ENCODE measurements around the gene TMEM101. TPM values are rescaled to one million over a fixed set of nuclear protein-coding genes. Genes with fewer than 3 reads are reported as not detected.

TMEM101 gene
- total and polyA plus RNA-seq, 2 of the 13 experiments (the other 11 are each of a cell fraction or from before 2014, with no cell fraction given), result 72.0 to 100 TPM

DNA sequence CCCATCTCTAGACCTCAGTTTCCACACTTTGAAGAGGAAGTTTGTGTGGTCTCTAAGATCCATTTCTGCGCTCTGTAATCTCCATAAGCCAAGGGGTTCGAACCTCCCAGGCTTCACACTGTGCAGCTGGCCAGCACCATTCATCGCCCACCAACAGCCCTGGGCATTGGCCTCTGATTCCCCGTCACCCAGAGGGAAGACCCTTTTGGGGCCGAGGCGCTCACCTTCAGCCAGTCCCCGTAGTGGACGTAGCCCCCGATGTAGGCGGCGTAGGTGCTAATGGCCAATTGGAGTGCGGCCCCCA lies 678 bp downstream of the TMEM101 start:
- Histone ChIP-seq H4K20me1 (ENCODE audit: insufficient read depth, low read length) (no peaks in the 10 kb centered on the region), H3K9me3 (ENCODE audit: low read length) (no peaks in the 10 kb centered on the region), H3K27me3 (ENCODE audit: control insufficient read depth in 1 of 2, insufficient read depth in 2 of 2, low read length in 2 of 2) (no peaks in the 10 kb centered on the region; a peak in 1 of 5 replicates), H3K4me3 (replicated peaks in 1 of 3; ENCODE audit: insufficient read depth in 1 of 3, low read depth in 2 of 3, low read length in 3 of 3) (peak overlapping the region; percentile 92 to 98 (median 93)), H3K9ac (ENCODE audit: insufficient read depth, low read depth, low read length) (peak overlapping the region; percentile 95), H3K27ac (ENCODE audit: extremely low read length, insufficient read depth, low read length) (peak overlapping the region; percentile 88), H3K36me3 (replicated peaks in 1 of 2; ENCODE audit: control insufficient read depth in 1 of 2, insufficient read depth in 2 of 2, low read length in 2 of 2) (peaks cover 3 to 12% of the 10 kb centered on the region in 2 experiments; a peak in 2 of 5 replicates), H2AFZ (ENCODE audit: low read length) (no peak overlapping the region), H3K79me2 (ENCODE audit: insufficient read depth, low read length) (peaks cover 8% of the 10 kb centered on the region), H3K4me1 (ENCODE audit: insufficient read depth, low read length) (peaks cover 40% of the 10 kb centered on the region), H3K4me2 (ENCODE audit: low read depth, low read length) (peak overlapping the region; percentile 97)
- WGBS (ENCODE audit: low lambda C conversion rate), result 16% methylated on average over 12 of the region's 12 CpGs
- FAIRE-seq, result peak; percentile 12
- peak; percentile 65 for DNase-seq (ENCODE audit: low spot score)
- intact Hi-C loops (cut with micrococcal nuclease; ENCODE audit: unreplicated experiment), result loop anchor here (2.0 kb wide), 1 partner anchor 13 kb away; no protein-coding TSS in a partner anchor
- peak; percentile 73 for ATAC-seq
- no TSS peak for BruUV-seq (replicated peaks)
- POLR2A ChIA-PET, result interaction anchor here (0.7 to 1.8 kb wide), 13 partner anchors 11 to 172 kb away, joined by 3 to 39 read pairs (median 4); partner anchors contain the start of genes G6PC3, HDAC5, LSM12 and NAGS
- in situ Hi-C loops (cut with HindIII; ENCODE audit: extremely low pct_ligation_motif_present, low pct_unique_long_range_greater_than_20kb), result no loop called here
- CTCF ChIA-PET (ENCODE audit: low intra/inter-chr PET ratio, low total read pairs), result no interaction called here
- TF ChIP-seq ZBTB40 (IDR thresholded peaks at IDR 0.05), result no peak
- no peak for TF ChIP-seq ZBTB40 (CRISPR knock-in tag; IDR thresholded peaks at IDR 0.05)
- TF ChIP-seq CEBPB (IDR thresholded peaks at IDR 0.05; ENCODE audit: borderline replicate concordance, low read depth, low read length), result no peak
- no peak for TF ChIP-seq RARA (CRISPR knock-in tag; IDR thresholded peaks at IDR 0.05)
- peak; percentile 46; the same call in 1 of the 2 replicates for TF ChIP-seq ZNF468 (CRISPR knock-in tag; IDR thresholded peaks at IDR 0.05)
- no peak for TF ChIP-seq NPAS2 (CRISPR knock-in tag; IDR thresholded peaks at IDR 0.05; ENCODE audit: borderline replicate concordance)
- TF ChIP-seq CHCHD3 (CRISPR knock-in tag; IDR thresholded peaks at IDR 0.05), result no peak
- TF ChIP-seq TCF7L2 (IDR thresholded peaks at IDR 0.05; ENCODE audit: low read depth, low read length), result no peak
- TF ChIP-seq ZNF160 (CRISPR knock-in tag; IDR thresholded peaks at IDR 0.05), result 0 out of 2 replicates have a peak, but pooled peaks have one; percentile 0
- TF ChIP-seq CAMTA2 (CRISPR knock-in tag; IDR thresholded peaks at IDR 0.05; ENCODE audit: borderline replicate concordance), result no peak
- TF ChIP-seq CENPT (CRISPR knock-in tag; IDR thresholded peaks at IDR 0.05; ENCODE audit: low read depth), result no peak
- no peak for TF ChIP-seq RARG (CRISPR knock-in tag; IDR thresholded peaks at IDR 0.05; ENCODE audit: low read depth)
- 0 out of 2 replicates have a peak, but pooled peaks have one; percentile 18 for TF ChIP-seq ZNF782 (CRISPR knock-in tag; IDR thresholded peaks at IDR 0.05; ENCODE audit: borderline replicate concordance)
- 0 out of 2 replicates have a peak, but pooled peaks have one; percentile 31 for TF ChIP-seq ZNF563 (CRISPR knock-in tag; IDR thresholded peaks at IDR 0.05)
- TF ChIP-seq EED (CRISPR knock-in tag; IDR thresholded peaks at IDR 0.05), result no peak
- TF ChIP-seq, protein P1, sequence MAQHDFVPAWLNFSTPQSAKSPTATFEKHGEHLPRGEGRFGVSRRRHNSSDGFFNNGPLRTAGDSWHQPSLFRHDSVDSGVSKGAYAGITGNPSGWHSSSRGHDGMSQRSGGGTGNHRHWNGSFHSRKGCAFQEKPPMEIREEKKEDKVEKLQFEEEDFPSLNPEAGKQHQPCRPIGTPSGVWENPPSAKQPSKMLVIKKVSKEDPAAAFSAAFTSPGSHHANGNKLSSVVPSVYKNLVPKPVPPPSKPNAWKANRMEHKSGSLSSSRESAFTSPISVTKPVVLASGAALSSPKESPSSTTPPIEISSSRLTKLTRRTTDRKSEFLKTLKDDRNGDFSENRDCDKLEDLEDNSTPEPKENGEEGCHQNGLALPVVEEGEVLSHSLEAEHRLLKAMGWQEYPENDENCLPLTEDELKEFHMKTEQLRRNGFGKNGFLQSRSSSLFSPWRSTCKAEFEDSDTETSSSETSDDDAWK (CRISPR knock-in tag; IDR thresholded peaks at IDR 0.05), result no peak

Measured in HepG2 (cell line).